NCI-H446 treated with DMSO at 0.1 percent for 48 hours (cell line): ENCODE results near the gene ZSCAN23.
"Not testable (repeated sequence)": the region's sequence is repeated elsewhere in the genome, so short reads cannot be mapped to it uniquely, and the experiment has no call there.

Experiments
- DNase-seq: peaks from one replicate; lab custom pipeline; 2025; lab: John Stamatoyannopoulos, UW

ZSCAN23 gene

GRCh38 chr6:28443112-28443773, at the start of gene ZSCAN23:
Gene ZSCAN23, minus strand, starts transcription at chr6:28443491. Its CDS starts 7,225 bp downstream, at chr6:28436266.
- DNase-seq: peak; percentile 74

- no peak for DNase-seq
Observed at GRCh38 chr6:28491984-28492317, 48.7 kb upstream of the ZSCAN23 start.

GRCh38 chr6:28490205-28490890, 47.1 kb upstream of the ZSCAN23 start:
- no peak for DNase-seq

- DNase-seq: no peak
Observed at GRCh38 chr6:28489366-28490204, 46.3 kb upstream of the ZSCAN23 start.

GRCh38 chr6:28488916-28489365, 45.6 kb upstream of the ZSCAN23 start:
- no peak for DNase-seq

- no peak for DNase-seq
Observed at GRCh38 chr6:28486988-28487742, 43.9 kb upstream of the ZSCAN23 start.

GRCh38 chr6:28486533-28486932, 43.2 kb upstream of the ZSCAN23 start:
- no peak for DNase-seq

GRCh38 chr6:28485482-28485881, 42.2 kb upstream of the ZSCAN23 start:
- no peak for DNase-seq

- no peak for DNase-seq
Observed at GRCh38 chr6:28480253-28480932, 37.1 kb upstream of the ZSCAN23 start.

- no peak for DNase-seq
Observed at GRCh38 chr6:28478518-28478917, 35.2 kb upstream of the ZSCAN23 start.

- DNase-seq: peak; percentile 46
Observed at GRCh38 chr6:28474441-28475219, 31.3 kb upstream of the ZSCAN23 start.

- DNase-seq: not testable (repeated sequence)
Observed at GRCh38 chr6:28469153-28469745, 26.0 kb upstream of the ZSCAN23 start.

- DNase-seq: no peak
Observed at GRCh38 chr6:28468056-28468455, 24.8 kb upstream of the ZSCAN23 start.

GRCh38 chr6:28462401-28462800, 19.1 kb upstream of the ZSCAN23 start:
- no peak for DNase-seq

- DNase-seq: no peak
Observed at GRCh38 chr6:28458568-28458967, 15.3 kb upstream of the ZSCAN23 start.

- no peak for DNase-seq
Observed at GRCh38 chr6:28449056-28449455, 5.8 kb upstream of the ZSCAN23 start.

- not testable (repeated sequence) for DNase-seq
Observed at GRCh38 chr6:28447512-28447906, 4.2 kb upstream of the ZSCAN23 start.

- no peak for DNase-seq
Observed at GRCh38 chr6:28446818-28447511, 3.7 kb upstream of the ZSCAN23 start.

GRCh38 chr6:28444759-28445158, 1.5 kb upstream of the ZSCAN23 start:
- not testable (repeated sequence) for DNase-seq

- DNase-seq: no peak
Observed at GRCh38 chr6:28442586-28442985, 705 bp downstream of the ZSCAN23 start.
